IMR-90 (cell line): ENCODE measurements around the gene JPT2. TPM values are rescaled to one million over a fixed set of nuclear protein-coding genes. Genes with fewer than 3 reads are reported as not detected.

Source experiments
- ATAC-seq: fragments of 200-7000 bp; cut with Tn5 transposase; 2 replicates; pipeline ENCODE4 v1.9.1; 2020; ENCODE audit warnings: low read depth, mild to moderate bottlenecking, moderate library complexity
- BruUV-seq: library from RNA; stranded (reverse); fragments of 400-500 nt; replicated peaks from 2 replicates; lab custom pipeline; 2021; lab: Mats Ljungman, UMichigan
- CTCF ChIA-PET: fragments of 300-600 bp; formaldehyde crosslinking; extraction: SDS; loops from one replicate; lab custom pipeline; 2021; ENCODE audit warnings: antibody characterized with exemption; lab: Yijun Ruan, JAX
- POLR2A ChIA-PET: fragments of 300-600 bp; sonication (Branson Sonifier 250); formaldehyde crosslinking; loops from one replicate; lab custom pipeline; 2022; ENCODE audit warnings: antibody characterized with exemption; ENCODE audit not compliant: unreplicated experiment; lab: Charles Lee
- DNase-seq: peaks from one replicate; pipeline ENCODE4 v3.0.0; 2013
- H2AFZ ChIP-seq: replicated peaks from 2 replicates; pipeline ENCODE3; 2013; ENCODE audit warnings: low read length, mild to moderate bottlenecking; ENCODE audit not compliant: poor library complexity
- H2AK5ac ChIP-seq: 2 replicates; pipeline ENCODE4 v1.6.1; 2013; ENCODE audit warnings: low read depth, low read length, inconsistent platforms
- H2AK9ac ChIP-seq: replicated peaks from 2 replicates; pipeline ENCODE3; 2013; ENCODE audit warnings: mild to moderate bottlenecking, low read depth, low read length, moderate library complexity; ENCODE audit not compliant: poor library complexity
- H2BK120ac ChIP-seq: 2 replicates; pipeline ENCODE4 v1.6.1; 2013; ENCODE audit warnings: low read depth, low read length, inconsistent platforms
- H2BK15ac ChIP-seq: 3 replicates; pipeline ENCODE4 v1.6.1; 2013; ENCODE audit warnings: low read depth, low read length, inconsistent platforms
- H2BK20ac ChIP-seq: 2 replicates; pipeline ENCODE4 v1.6.1; 2013; ENCODE audit warnings: low read depth, mild to moderate bottlenecking, inconsistent platforms, low read length, moderate library complexity
- H2BK5ac ChIP-seq: 2 replicates; pipeline ENCODE4 v1.6.1; 2013; ENCODE audit warnings: mild to moderate bottlenecking, low read depth, low read length, inconsistent platforms; ENCODE audit not compliant: poor library complexity, severe bottlenecking
- H3K14ac ChIP-seq: replicated peaks from 2 replicates; pipeline ENCODE4 v1.6.1; 2013; ENCODE audit warnings: low read depth, low read length, inconsistent platforms
- H3K18ac ChIP-seq: 2 replicates; pipeline ENCODE4 v1.6.1; 2013; ENCODE audit warnings: low read depth, low read length, control low read depth
- H3K23ac ChIP-seq: 2 replicates; pipeline ENCODE4 v1.6.1; 2013; ENCODE audit warnings: low read depth, low read length, inconsistent platforms
- H3K27ac ChIP-seq: 2 replicates; pipeline ENCODE4 v1.5.1; 2013; ENCODE audit warnings: mild to moderate bottlenecking, control low read depth, low read length; ENCODE audit not compliant: insufficient read depth
- H3K27me3 ChIP-seq: 2 replicates; pipeline ENCODE4 v1.6.1; 2013; ENCODE audit warnings: low read length; ENCODE audit not compliant: control insufficient read depth, insufficient read depth
- H3K36me3 ChIP-seq: 2 replicates; pipeline ENCODE4 v1.6.1; 2013; ENCODE audit warnings: low read length, mixed read lengths; ENCODE audit not compliant: control insufficient read depth, insufficient read depth
- H3K4ac ChIP-seq: 2 replicates; pipeline ENCODE4 v1.6.1; 2013; ENCODE audit warnings: low read depth, low read length, inconsistent platforms
- H3K4me1 ChIP-seq: 2 replicates; pipeline ENCODE4 v1.6.1; 2013; ENCODE audit warnings: low read length, mixed read lengths; ENCODE audit not compliant: control insufficient read depth, insufficient read depth
- H3K4me2 ChIP-seq: 2 replicates; pipeline ENCODE4 v1.6.1; 2013; ENCODE audit warnings: low read depth, mild to moderate bottlenecking, control low read depth, low read length, moderate library complexity
- H3K4me3 ChIP-seq: 2 replicates; pipeline ENCODE4 v1.5.1; 2013; ENCODE audit warnings: low read depth, mild to moderate bottlenecking, control low read depth, low read length, moderate library complexity; ENCODE audit not compliant: insufficient read depth
- H3K56ac ChIP-seq: 2 replicates; pipeline ENCODE4 v1.6.1; 2013; ENCODE audit warnings: low read length, inconsistent platforms; ENCODE audit not compliant: insufficient read depth; ENCODE audit errors: extremely low read depth
- H3K79me1 ChIP-seq, 2 experiments: 2 replicates each; pipeline ENCODE4 v1.6.1; 2013; ENCODE audit warnings: low read length in 2 of 2, inconsistent platforms in 1 of 2, low read depth in 1 of 2
- H3K9ac ChIP-seq: 2 replicates; pipeline ENCODE4 v1.6.1; 2013; ENCODE audit warnings: low read depth, low read length, control low read depth
- H3K9me1 ChIP-seq: 2 replicates; pipeline ENCODE4 v1.6.1; 2013; ENCODE audit warnings: low read length, inconsistent platforms; ENCODE audit not compliant: insufficient read depth
- H3K9me3 ChIP-seq: 2 replicates; pipeline ENCODE4 v1.6.1; 2013; ENCODE audit warnings: low read length; ENCODE audit not compliant: control insufficient read depth, insufficient read depth
- H4K20me1 ChIP-seq: 2 replicates; pipeline ENCODE4 v1.6.1; 2013; ENCODE audit warnings: low read length, inconsistent platforms; ENCODE audit not compliant: insufficient read depth
- H4K5ac ChIP-seq: 2 replicates; pipeline ENCODE4 v1.6.1; 2013; ENCODE audit warnings: mild to moderate bottlenecking, low read depth, low read length, control low read depth
- H4K8ac ChIP-seq, 2 experiments: 2 replicates each; pipeline ENCODE4 v1.6.1; 2013; ENCODE audit warnings: low read depth in 2 of 2, low read length in 2 of 2, control low read depth in 1 of 2, inconsistent platforms in 1 of 2
- H4K91ac ChIP-seq: 2 replicates; pipeline ENCODE4 v1.6.1; 2013; ENCODE audit warnings: low read depth, low read length, inconsistent platforms; ENCODE audit not compliant: insufficient read depth
- BHLHE40 ChIP-seq: fragments of 150-350 bp; IDR thresholded peaks from 2 replicates; pipeline ENCODE4 v1.6.1; 2016; ENCODE audit warnings: mild to moderate bottlenecking, low read depth, low read length
- CEBPB ChIP-seq: IDR thresholded peaks from 2 replicates; pipeline ENCODE4 v1.6.1; 2012; ENCODE audit warnings: low read depth, low read length, improper control_type of control experiment
- CHD1 ChIP-seq: IDR thresholded peaks from 2 replicates; pipeline ENCODE4 v1.6.1; 2012; ENCODE audit warnings: low read depth, low read length, improper control_type of control experiment
- FOS ChIP-seq: fragments of 150-350 bp; IDR thresholded peaks from 2 replicates; pipeline ENCODE4 v1.6.1; 2016; ENCODE audit warnings: low read depth, low read length
- MAFK ChIP-seq: IDR thresholded peaks from 2 replicates; pipeline ENCODE4 v1.6.1; 2012; ENCODE audit warnings: low read depth, low read length, improper control_type of control experiment
- MAZ ChIP-seq: IDR thresholded peaks from 2 replicates; pipeline ENCODE4 v1.6.1; 2012; ENCODE audit warnings: low read depth, mild to moderate bottlenecking, low read length, improper control_type of control experiment, moderate library complexity, borderline replicate concordance
- MXI1 ChIP-seq: IDR thresholded peaks from 2 replicates; pipeline ENCODE4 v1.6.1; 2012; ENCODE audit warnings: low read depth, mild to moderate bottlenecking, low read length, moderate library complexity, borderline replicate concordance
- NFE2L2 ChIP-seq: fragments of 150-350 bp; IDR thresholded peaks from 2 replicates; pipeline ENCODE4 v1.6.1; 2016; ENCODE audit warnings: low read depth, mild to moderate bottlenecking, low read length
- POLR2A ChIP-seq: IDR thresholded peaks from 2 replicates; pipeline ENCODE4 v1.6.1; 2012; ENCODE audit warnings: mild to moderate bottlenecking, low read depth, low read length
- RAD21 ChIP-seq: IDR thresholded peaks from 2 replicates; pipeline ENCODE4 v1.6.1; 2012; ENCODE audit warnings: low read length, improper control_type of control experiment
- RCOR1 ChIP-seq: IDR thresholded peaks from 2 replicates; pipeline ENCODE4 v1.6.1; 2012; ENCODE audit warnings: mild to moderate bottlenecking, low read length, improper control_type of control experiment; ENCODE audit not compliant: insufficient replicate concordance
- RFX5 ChIP-seq: IDR thresholded peaks from 2 replicates; pipeline ENCODE4 v1.8.0; 2012; ENCODE audit warnings: low read depth, mild to moderate bottlenecking, low read length, moderate library complexity
- SMC3 ChIP-seq: fragments of 150-350 bp; IDR thresholded peaks from 2 replicates; pipeline ENCODE4 v1.6.1; 2016; ENCODE audit warnings: low read depth, mild to moderate bottlenecking, antibody characterized with exemption, low read length, moderate library complexity
- WGBS, 2 experiments: methylation state at CpG; one replicate each; pipeline versions ENCODE4 v1.1.5 to v1.1.7; 2013; ENCODE audit warnings: missing lambda C conversion rate in 2 of 2; ENCODE audit not compliant: insufficient read length in 1 of 2; ENCODE audit errors: extremely low coverage in 2 of 2; 5-methylcytosine and 5-hydroxymethylcytosine counted together
- dilution Hi-C: fragments of 300-500 bp; cut with HindIII; formaldehyde crosslinking; loops from one replicate; pipeline ENCODE4 v1.14.3; 2018; ENCODE audit warnings: low sequenced_read_pairs; ENCODE audit not compliant: unreplicated experiment
- in situ Hi-C: fragments of 300-500 bp; cut with MboI; formaldehyde crosslinking; loops from 3 replicates; pipeline ENCODE4 v1.14.3; 2019; ENCODE audit warnings: low sequenced_read_pairs, inconsistent platforms, mixed read lengths
- intact Hi-C: fragments of 100-400 bp; cut with micrococcal nuclease; formaldehyde crosslinking; loops from 2 replicates; pipeline ENCODE4 v1.10.0; 2022
- polyA plus RNA-seq, 3 experiments: library from polyadenylated mRNA; depleted of rRNA; stranded (reverse); fragments of >200 nt; gene quantifications; 2 replicates each; pipeline ENCODE4 v1.2.3, GENCODE V29; 2012; ENCODE audit warnings: low replicate concordance in 1 of 3
- total RNA-seq: library from RNA; depleted of rRNA; stranded (reverse); fragments of >200 nt; gene quantifications from 2 replicates; pipeline ENCODE4 v1.2.3, GENCODE V29; 2012
- TF ChIP-seq, protein P1 (sequence below): fragments of 150-350 bp; IDR thresholded peaks from 2 replicates; pipeline ENCODE4 v1.6.1; 2017; ENCODE audit warnings: mild to moderate bottlenecking, antibody characterized with exemption, low read length, low read depth
- TF ChIP-seq, protein P2 (sequence below): fragments of 150-350 bp; IDR thresholded peaks from 2 replicates; pipeline ENCODE4 v1.6.1; 2016; ENCODE audit warnings: low read depth, mild to moderate bottlenecking, low read length, moderate library complexity, borderline replicate concordance
- TF ChIP-seq, protein P3 (sequence below): conservative IDR thresholded peaks from 2 replicates; pipeline ENCODE4 v1.5.1; 2012; ENCODE audit warnings: mild to moderate bottlenecking, low read depth, low read length, improper control_type of control experiment

The JPT2 gene
- total and polyA plus RNA-seq, 2 of the 4 experiments (the other 2 are of a cell fraction), result 40.0 to 41.5 TPM

DNA sequence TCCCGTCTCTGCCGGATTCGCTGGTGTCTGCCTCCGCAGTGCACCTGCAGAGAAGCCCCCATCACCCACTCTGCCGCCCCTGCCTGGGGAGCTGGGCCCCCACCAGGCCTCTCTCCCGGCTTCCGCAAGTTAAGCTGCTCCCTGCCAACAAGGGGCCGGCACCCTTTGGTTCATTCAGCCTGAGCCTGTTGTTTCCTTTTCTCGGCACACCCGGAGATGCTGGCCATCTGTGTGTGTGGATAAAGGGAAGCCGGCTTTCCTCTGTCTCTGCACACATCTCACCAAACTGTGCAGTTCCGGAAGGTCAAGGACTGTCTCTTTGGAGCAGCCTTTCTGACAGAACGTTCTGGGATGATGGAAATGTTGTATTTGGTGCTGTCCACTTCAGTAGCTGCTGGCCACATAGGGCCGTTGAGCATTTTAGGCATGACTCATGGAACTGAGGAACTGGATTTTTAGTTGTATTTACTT, 34.7 kb downstream of the JPT2 start:
- H3K36me3 ChIP-seq, result no peaks in the 10 kb centered on the region
- ChIA-PET CTCF (interaction anchor here (0.5 kb wide), 1 partner anchor 52 kb away, joined by 4 read pairs; no protein-coding TSS in a partner anchor), POLR2A (no interaction called here)
- no peak overlapping the region for H2BK5ac ChIP-seq
- H3K23ac ChIP-seq, result no peak overlapping the region
- H3K14ac ChIP-seq, result 0 out of 2 replicates have a peak overlapping the region, but pooled peaks have one; percentile 7
- H3K4me1 ChIP-seq, result peaks cover 16% of the 10 kb centered on the region
- H3K27ac ChIP-seq, result no peak overlapping the region
- no peak overlapping the region for H2AK5ac ChIP-seq
- no peak overlapping the region for H3K4ac ChIP-seq
- dilution Hi-C loops, result no loop called here
- DNase-seq (peak; percentile 43), ATAC-seq (peak; percentile 53)
- BruUV-seq, result no TSS peak
- no peak overlapping the region for H3K4me2 ChIP-seq
- H3K4me3 ChIP-seq, result no peak overlapping the region
- no peak overlapping the region for H2BK120ac ChIP-seq
- H4K8ac ChIP-seq, result no peak overlapping the region
- H3K79me1 ChIP-seq, result peaks cover 24 to 82% of the 10 kb centered on the region in 2 experiments
- H4K91ac ChIP-seq, result no peak overlapping the region
- H2AFZ ChIP-seq, result no peak overlapping the region
- H3K27me3 ChIP-seq, result no peaks in the 10 kb centered on the region
- no peak overlapping the region for H3K18ac ChIP-seq
- H2AK9ac ChIP-seq, result peak overlapping the region; percentile 58
- no peak overlapping the region for H3K9ac ChIP-seq
- H2BK20ac ChIP-seq, result no peak overlapping the region
- intact Hi-C loops, result no loop called here
- peaks cover 38% of the 10 kb centered on the region for H3K9me1 ChIP-seq
- no peak overlapping the region for H3K56ac ChIP-seq
- TF ChIP-seq, protein P1, sequence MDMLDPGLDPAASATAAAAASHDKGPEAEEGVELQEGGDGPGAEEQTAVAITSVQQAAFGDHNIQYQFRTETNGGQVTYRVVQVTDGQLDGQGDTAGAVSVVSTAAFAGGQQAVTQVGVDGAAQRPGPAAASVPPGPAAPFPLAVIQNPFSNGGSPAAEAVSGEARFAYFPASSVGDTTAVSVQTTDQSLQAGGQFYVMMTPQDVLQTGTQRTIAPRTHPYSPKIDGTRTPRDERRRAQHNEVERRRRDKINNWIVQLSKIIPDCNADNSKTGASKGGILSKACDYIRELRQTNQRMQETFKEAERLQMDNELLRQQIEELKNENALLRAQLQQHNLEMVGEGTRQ, result no peak
- TF ChIP-seq RFX5 (no peak), CEBPB (no peak), SMC3 (no peak), MAZ (no peak), RAD21 (no peak), FOS (no peak), CHD1 (no peak), NFE2L2 (no peak), POLR2A (no peak), RCOR1 (no peak), BHLHE40 (no peak), MAFK (no peak), MXI1 (no peak)
- TF ChIP-seq, protein P2, sequence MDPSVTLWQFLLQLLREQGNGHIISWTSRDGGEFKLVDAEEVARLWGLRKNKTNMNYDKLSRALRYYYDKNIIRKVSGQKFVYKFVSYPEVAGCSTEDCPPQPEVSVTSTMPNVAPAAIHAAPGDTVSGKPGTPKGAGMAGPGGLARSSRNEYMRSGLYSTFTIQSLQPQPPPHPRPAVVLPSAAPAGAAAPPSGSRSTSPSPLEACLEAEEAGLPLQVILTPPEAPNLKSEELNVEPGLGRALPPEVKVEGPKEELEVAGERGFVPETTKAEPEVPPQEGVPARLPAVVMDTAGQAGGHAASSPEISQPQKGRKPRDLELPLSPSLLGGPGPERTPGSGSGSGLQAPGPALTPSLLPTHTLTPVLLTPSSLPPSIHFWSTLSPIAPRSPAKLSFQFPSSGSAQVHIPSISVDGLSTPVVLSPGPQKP, result no peak
- TF ChIP-seq, protein P3, sequence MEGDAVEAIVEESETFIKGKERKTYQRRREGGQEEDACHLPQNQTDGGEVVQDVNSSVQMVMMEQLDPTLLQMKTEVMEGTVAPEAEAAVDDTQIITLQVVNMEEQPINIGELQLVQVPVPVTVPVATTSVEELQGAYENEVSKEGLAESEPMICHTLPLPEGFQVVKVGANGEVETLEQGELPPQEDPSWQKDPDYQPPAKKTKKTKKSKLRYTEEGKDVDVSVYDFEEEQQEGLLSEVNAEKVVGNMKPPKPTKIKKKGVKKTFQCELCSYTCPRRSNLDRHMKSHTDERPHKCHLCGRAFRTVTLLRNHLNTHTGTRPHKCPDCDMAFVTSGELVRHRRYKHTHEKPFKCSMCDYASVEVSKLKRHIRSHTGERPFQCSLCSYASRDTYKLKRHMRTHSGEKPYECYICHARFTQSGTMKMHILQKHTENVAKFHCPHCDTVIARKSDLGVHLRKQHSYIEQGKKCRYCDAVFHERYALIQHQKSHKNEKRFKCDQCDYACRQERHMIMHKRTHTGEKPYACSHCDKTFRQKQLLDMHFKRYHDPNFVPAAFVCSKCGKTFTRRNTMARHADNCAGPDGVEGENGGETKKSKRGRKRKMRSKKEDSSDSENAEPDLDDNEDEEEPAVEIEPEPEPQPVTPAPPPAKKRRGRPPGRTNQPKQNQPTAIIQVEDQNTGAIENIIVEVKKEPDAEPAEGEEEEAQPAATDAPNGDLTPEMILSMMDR, result no peak
- no peak overlapping the region for H4K5ac ChIP-seq
- H4K20me1 ChIP-seq, result peaks cover 86% of the 10 kb centered on the region
- H2BK15ac ChIP-seq, result no peak overlapping the region
- in situ Hi-C loops, result loop anchor here (5.0 kb wide), 1 partner anchor 49 kb away; no protein-coding TSS in a partner anchor
- WGBS, 2 experiments, result 91% methylated on average over 4 of the region's 14 CpGs; no CpG with 5 or more reads in 1 of the 2 experiments
- H3K9me3 ChIP-seq, result no peaks in the 10 kb centered on the region
